Measurements from ENCODE around the gene MINK1.

Gene MINK1

DNA sequence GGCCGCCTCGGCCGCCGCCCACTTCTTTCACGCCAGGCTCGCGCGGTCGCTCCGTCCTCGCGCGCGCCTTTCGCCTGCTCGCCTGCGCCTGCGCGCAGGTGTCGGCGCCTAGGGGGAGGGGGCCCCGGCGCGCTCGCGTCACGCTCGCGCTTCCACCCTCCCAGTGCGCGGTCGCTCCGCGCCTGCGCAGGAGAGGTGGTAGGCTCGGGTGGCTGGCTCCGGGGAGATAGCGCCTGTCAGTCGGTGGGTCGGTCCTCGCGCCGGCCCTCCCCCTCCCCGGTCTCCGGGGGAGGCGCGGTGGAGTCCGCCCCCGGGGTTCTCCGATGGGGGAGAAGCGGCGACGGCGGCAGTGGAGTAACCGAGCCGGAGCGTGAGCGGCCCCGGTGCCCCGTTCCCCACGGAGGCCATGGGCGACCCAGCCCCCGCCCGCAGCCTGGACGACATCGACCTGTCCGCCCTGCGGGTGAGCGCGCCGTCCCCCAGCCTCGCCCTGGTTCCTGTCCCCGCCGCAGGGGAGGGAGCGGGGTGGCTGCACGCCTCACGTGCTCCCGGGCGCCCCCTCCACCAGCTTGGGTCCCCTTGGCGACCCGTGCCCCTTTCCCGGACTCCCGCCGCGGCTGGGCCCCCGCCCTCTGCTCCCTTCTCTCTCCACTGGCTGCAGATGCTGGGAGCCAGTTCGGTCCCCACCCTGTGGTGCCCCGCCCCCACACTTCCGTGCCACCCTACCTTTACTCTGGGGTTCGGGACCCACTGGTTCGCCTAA is at the start of gene MINK1:
Gene MINK1, plus strand, starts transcription at position 163 of the 763 bp plus-strand sequence. Its CDS starts 244 bp downstream, at position 407.
- DNase-seq: peak; percentile 88

DNA sequence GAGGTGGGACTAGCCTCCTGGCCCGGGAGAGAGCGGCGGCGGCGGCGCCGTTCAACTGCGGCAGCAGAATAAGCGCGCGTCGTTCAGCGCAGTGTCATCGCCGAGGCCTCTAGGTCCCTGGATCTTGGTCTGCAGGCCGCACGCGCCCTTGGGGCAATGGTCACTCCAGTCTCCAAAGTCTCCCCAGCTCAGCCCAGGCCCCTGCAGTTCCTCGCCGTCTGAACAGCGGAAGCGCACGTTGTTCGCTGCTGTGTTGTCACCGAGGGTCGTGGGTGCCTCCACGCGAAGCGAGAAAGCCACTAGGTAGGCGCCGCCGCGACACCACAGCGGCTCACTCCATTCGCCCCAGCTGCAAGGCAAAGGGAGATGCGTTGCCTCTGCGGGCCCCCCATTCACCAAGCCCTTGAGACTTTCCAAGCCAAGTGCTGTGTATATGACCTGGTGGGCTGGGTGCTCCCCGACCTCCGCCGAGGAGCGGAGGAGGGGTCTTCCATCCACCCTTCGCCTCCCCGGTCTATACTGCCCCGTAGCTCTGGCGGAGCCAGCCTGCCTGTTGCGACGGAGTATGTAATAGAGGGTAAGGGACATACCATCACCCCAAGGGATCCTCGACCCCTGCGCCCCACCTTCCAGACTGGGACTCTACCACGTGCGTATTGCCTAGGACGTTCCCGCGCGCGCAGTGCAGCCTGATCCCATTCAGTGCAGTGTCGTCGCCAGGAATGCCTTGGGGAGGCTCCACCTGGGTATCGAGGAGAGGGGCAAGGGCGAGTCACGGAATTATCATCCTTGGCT is 47.6 kb upstream of the MINK1 start:
- peak; percentile 22 for DNase-seq

DNA sequence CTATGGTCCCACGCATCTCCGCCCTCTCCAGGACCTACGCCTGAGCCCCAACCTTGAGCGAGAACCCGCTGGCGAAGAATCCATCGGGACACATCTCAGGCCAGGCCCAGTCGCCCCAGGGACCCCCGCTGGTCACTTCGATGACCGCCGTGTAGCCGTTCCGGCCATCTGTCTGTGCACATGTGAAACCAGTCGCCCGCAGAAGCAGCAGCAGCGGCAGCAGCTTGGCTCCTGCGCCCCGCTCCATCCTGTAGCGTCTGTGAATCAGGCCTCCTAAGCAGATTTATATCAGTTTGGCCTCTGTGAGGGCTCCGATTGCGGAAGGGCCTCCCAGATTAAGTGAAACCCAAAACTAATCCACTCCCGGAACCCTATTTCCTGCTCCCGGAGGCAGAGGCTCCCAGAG is 47.0 kb upstream of the MINK1 start, which contains the start of gene VMO1:
Gene VMO1, minus strand, starts transcription at position 259 of the 406 bp plus-strand sequence. Its CDS starts 12 bp downstream, at position 247.
- no peak for DNase-seq

DNA sequence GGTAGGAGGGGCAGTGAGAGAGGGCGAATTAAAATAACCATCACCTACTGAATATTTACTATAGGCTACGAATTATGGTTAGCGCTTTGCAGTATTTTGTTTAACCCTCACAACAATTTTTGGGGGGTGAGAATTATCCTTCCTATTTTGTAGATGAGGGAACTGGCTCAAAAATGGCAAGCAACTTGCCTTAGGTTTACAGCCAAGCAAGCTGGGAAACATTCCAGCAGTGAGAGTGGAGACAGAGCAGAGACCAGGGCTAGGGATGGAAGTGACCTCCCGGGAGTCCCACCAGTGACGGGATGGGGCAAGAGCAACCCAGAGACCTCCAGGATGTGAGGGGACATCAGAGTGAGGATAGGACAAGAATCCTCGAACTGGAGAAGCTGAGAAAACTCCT is 46.6 kb upstream of the MINK1 start:
- no peak for DNase-seq

DNA sequence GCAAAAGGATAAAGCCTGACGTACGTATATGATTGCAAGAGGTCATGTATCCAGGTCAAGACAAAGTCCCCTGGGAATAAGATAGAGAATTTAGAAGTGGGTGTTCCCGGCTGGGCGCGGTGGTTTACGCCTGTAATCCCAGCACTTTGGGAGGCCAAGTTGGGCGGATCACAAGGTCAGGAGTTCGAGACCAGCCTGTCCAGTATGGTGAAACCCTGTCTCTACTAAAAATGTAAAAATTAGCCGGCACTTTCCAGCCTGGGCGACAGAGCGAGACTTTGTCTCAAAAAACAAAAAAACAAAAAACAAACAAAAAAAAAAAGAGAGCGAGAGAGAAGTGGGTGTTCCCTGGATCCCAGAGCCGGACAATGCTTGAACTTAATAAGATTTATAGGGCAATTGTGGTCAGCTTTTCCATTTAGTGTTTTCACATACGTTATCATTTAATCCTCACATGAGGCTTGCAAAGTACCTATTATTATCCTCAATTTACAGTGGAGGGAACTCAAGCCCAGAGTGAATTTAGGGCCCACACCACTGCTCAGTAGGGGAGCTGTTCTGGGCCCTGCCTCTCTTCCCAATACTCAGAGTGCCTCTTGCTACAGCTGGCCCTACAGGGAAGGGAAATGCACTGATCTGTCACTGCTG is 44.9 kb upstream of the MINK1 start:
- DNase-seq: no peak

DNA sequence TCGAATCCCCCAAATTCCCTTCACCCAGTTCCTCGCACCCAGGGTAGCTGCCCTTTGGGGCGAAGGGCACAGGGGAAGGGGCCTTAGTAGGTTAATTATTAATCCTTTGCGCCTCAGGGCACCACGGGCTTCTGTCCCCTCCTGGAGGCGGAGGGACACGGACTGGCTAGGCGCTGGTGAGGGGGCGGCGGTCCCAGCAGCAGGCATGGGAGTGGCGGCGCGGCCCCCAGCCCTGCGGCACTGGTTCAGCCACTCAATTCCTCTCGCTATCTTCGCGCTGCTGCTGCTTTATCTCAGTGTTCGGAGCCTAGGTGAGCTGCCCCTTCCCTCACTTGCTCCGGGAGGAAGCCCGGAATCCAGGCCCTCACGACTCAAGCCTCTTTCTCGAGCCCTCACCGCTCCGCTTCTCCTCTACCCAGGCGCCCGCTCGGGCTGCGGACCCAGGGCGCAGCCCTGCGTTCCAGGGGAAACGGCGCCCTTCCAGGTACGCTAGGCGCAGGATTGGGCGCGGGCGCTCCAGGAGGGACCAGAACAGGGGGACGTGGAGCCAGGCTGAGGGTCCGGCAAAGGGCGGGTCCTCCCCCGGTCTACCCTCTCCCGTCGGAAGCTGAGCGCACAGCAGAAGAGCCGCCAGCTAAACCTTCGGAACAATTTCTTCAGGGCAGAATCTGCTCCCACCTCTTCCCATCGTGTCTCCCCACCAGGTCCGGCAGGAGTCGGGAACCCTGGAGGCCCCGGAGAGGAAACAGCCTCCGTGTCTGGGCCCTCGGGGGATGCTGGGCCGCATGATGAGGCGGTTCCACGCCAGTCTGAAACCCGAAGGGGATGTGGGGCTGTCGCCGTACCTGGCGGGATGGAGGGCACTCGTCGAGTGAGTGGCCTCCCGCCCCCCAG is 44.1 kb upstream of the MINK1 start, which contains the start of gene GLTPD2:
Gene GLTPD2, plus strand, starts transcription at position 158 of the 894 bp plus-strand sequence. Its CDS starts 48 bp downstream, at position 206.
- DNase-seq: no peak

DNA sequence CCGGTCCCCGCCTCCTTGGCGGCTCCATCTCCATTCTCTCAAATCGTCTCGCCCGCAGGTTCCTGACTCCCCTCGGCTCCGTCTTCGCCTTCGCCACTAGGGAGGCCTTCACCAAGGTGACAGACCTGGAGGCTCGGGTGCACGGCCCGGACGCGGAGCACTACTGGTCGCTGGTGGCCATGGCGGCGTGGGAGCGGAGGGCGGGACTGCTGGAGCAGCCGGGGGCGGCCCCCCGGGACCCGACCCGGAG is 43.5 kb upstream of the MINK1 start:
- DNase-seq: no peak

DNA sequence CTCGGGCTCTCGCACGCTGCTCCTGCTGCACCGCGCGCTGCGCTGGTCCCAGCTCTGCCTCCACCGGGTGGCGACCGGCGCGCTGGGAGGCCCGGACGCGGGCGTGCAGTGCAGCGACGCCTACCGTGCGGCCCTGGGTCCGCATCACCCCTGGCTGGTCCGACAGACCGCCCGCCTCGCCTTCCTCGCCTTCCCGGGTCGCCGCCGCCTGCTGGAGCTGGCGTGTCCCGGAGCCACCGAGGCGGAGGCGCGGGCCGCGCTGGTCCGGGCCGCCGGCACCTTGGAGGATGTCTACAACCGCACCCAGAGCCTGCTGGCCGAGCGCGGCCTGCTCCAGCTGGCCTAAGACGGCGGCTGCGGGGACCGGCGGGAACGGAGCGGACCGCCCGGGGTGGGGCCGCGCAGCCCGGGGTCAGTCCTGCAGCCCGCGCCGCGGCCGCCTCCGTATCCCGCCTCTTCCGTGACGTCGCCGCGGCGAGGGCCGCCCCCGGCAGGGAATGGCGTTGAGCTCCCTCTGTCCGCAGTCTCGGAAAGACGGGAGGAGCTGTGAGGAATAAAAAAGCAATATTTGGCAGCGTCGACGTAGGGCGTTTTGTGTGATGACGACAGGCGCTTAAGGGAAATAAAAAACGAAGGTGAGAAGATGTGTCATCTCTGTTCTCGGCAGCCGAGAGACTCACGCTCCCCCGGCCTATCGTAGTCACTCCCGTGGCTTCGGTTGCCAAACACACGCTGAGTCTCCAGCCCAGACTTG is 43.0 kb upstream of the MINK1 start:
- peak; percentile 77 for DNase-seq

DNA sequence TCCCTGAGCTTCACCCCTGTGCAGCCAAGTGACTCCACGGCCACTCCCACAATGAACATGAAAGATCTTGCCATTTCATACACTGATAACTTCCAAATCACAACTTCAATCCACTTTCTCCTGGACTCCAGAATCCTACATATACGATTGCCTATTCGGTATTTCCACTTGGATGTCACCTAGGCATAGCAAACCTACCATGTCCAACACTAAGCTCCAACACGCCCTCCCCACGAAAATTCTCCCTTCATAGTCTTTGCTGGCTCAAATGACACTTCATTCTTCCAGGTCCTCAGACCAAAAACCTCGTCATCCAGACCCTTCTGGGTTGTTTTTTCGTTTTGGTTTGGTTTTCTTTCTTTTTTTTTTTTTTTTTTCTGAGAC is 42.4 kb upstream of the MINK1 start:
- no peak for DNase-seq

DNA sequence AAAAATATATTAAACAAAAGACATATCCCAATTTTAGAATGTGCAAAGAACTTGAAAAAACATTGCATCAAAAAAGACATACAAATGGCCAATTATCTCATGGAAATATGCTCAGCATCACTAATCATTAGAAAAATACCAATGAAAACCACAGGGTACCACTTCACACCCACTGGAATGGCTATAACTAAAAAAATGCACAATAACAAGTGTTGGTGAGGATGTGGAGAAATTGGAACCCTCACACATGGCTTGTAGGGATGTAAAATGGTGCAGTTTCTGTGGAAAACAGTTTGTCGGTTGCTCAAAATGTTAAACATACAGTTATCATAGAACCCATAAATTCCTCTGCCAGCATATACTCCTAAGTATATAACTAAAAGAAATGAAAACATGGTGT is 38.0 kb upstream of the MINK1 start:
- DNase-seq: no peak

DNA sequence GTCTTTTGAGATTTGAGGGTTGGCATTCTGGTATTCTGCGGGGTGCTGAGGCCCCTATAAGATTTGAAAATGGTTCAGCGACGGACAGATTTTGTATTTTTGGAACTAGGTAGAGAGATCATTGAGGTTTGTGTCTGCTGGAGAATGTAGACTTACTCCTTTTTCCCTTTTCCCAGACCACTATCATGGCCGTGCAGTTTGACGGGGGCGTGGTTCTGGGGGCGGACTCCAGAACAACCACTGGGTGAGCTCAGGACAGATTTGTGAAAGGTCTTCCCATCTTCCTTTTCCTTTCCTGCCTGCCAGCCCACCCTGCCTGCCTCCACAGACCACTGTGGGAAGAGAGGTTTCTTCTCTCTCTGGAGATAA is 36.6 kb upstream of the MINK1 start:
- DNase-seq: peak; percentile 48

DNA sequence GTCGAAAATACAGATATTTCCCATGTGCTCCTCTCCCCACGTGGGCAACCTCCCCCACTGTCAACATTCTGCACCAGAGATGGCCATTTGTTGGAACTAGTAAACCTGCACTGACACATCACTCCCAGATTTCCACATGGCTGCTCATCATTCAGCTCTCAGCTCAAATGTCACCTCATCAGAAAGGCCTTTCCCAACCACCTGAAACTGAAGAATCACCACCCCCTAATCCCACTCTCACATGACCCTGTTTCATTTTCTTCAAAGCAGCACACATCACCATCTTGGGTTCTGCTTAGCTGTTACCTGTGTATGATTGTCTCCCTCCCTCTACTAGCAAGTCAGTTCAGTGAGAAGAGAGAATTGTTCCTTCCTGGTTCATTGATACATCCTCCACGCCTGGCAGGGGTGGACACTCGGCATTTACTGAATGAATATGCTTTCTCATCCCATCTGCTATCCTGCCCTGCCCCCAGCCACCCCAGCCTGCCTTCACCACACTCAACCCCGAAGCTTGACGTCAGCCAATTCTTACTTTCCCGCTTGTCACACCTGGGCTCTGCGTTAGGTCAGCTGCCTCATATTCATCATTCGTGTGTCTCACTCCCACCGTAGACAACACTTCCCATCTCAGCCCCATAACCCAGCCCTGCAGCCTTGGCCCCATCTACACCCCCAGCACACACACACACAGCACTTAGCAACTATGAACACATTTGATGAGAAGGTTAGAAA is 32.5 kb upstream of the MINK1 start:
- DNase-seq: no peak

DNA sequence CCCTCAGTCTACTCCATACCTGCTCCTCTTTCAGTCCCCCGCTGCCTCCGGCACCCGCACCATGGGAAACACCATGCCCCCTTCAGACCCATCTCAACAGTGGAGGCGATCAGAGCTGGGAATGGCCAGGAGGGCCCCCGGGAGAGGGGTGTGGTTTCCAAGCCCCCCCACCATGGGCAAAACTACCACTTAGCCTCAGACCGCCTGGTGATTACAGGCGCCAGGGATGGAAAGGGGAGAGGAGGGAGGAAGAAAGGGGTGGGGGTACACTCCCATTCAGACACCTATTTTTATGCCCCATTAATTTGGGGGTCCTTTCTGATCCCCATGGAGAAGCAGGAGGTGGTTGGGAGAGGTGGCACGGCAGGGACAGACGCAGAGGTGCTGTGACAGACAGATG is 30.9 kb upstream of the MINK1 start, which contains the start of gene C17orf114:
Gene C17orf114, minus strand, starts transcription at position 101 of the 400 bp plus-strand sequence.
- DNase-seq: no peak

DNA sequence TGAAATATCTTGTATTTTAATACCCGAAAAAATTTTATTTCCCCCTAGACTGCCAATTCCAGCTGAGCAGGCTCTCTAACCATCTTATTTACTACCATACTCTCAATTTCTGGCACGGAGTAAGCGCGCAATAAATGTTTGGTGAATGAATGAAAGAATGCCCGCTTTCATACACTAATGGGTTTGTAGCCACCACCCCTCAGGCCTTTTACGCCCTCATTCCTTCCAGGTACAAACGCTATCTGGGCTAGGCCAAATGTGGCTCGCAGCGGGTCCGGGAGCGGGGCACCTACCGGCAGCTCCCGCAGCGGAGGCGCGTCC is 26.7 kb upstream of the MINK1 start:
- DNase-seq: no peak

DNA sequence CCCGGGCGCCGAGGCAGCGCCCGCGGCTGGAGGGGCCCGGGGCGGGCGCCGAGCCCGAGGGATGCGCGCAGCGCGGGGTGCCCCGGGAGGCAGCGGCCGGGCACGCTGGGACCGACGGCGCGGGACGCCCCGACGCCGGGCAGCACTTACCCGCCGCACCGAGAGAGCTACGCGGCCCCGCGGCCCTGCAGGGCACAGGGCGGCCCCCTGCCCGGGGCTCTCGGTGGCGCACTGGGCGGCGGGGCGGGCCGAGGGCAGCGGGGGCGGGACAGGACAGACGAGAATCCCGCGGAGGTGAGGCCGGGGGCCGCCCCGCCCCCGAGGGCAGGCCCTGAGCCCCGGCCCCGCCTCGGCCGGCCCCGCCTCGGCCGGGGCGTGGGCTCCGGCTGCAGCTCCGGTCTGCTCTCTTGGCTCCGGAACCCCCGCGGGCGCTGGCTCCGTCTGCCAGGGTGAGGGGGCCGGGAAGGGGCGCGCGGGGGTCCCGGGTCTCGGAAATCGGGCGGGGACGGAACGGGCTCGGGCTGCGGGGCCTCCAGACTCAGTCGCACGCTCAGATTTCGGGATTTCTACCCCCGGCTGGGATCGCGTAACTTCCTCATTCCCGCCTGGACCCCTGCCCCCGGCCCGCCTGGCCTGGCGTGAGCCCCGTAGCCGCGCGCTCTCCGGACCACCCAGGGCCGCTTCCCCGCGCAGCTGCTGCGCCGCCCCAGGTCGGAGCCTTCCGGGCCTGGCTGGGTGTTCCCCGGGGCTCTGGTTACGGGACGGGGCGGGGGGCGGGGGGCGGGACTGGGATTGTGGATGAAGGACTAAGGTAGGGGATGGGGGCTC is 26.1 kb upstream of the MINK1 start, which contains the start of gene PLD2:
Gene PLD2, plus strand, starts transcription at position 376 of the 828 bp plus-strand sequence. CDS start 621 bp downstream, outside the sequence.
- peak; percentile 87 for DNase-seq

DNA sequence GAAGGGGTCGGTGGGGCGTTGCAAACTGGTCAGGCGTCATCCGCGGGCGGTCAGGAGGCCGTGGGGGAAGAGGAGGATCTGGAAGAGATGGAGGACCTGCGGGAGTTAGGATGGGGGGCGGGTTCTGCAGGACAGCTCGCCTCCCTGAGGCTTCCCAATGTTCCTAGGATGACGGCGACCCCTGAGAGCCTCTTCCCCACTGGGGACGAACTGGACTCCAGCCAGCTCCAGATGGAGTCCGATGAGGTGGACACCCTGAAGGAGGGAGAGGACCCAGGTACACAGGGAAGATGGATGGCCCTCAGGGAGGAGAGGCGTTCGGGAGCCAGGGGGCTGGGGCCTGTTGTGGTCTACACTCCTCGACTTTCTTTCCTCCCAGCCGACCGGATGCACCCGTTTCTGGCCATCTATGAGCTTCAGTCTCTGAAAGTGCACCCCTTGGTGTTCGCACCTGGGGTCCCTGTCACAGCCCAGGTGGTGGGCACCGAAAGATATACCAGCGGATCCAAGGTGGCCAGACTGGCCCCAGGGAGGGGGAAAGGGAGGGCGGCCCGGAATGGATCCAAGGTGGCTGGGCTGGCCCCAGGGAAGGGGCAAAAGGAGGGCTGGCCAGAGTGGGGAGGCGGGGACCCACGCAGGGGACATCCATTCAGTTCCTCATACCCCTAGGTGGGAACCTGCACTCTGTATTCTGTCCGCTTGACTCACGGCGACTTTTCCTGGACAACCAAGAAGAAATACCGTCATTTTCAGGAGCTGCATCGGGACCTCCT is 25.3 kb upstream of the MINK1 start:
- DNase-seq: no peak

DNA sequence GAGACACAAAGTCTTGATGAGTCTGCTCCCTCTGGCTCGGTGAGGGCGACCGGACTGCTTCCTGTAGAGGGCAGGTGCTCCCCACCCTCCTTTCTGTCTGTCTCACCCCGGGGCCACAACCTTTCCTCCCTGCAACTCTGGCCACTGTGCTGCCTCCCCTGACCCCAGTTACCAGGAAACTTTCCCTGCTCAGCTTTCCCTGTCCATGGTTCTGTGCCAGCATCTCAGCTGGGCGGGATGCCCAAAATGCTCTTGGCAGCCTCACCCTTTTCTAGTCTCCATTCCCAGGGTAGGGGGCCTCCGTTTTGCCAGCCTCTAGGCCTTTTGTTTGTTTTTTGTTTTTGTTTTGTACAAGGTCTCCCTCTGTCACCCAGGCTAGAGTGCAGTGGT is 24.8 kb upstream of the MINK1 start:
- no peak for DNase-seq

DNA sequence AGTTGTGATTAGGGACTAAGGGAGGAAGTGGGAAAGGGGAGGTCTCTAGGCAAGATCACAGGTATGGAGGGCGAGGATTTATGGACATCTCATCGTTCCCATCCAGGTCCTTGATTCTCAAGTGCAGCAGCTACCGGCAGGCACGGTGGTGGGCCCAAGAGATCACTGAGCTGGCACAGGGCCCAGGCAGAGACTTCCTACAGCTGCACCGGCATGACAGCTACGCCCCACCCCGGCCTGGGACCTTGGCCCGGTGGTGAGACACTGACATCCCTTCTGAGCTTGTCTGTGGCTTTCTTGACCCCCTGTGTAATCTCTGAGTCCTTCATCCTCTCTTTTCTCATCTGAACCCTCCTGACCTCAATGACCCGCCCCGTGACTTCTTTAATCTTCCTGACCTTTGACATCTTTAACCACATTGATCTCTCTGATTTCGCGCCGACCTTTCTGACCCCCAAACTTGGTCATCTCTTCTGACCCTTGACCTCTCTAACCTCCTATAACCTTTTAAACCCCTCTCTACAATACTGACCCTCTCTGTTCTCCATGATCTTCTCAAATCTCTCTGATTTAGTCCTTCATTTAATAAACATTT is 22.3 kb upstream of the MINK1 start:
- DNase-seq: no peak

DNA sequence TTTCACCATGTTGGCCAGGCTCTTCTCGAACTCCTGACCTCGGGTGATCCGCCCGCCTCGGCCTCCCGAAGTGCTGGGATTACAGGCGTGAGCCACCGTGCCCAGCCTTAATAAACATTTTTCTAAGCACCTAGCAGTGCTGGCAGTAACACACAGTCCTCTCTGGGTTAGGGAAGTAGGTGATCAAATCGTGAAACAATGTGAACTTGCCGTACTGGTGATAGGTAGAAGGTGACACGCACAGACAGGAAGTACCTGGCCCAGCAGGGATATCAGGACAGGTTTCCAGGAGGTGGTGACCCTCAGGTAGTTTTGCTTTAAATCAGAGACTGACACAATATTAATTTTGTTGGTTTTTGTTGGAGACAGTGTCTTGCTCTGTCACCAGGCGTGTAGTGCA is 21.7 kb upstream of the MINK1 start:
- DNase-seq: no peak

Data from activated naive CD4-positive, alpha-beta T cell treated with anti-CD3 and anti-CD28 coated beads, Interleukin-2, amount 50 U/mL, for 16 hours (primary cell).